Fibroblast of lung (primary cell): Measurements from ENCODE around the gene ADCY4. TPM values are rescaled to one million over a fixed set of nuclear protein-coding genes. Genes with fewer than 3 reads are reported as not detected.

Experiments used
- DNase-seq, 2 donors: peaks; one replicate each; pipeline versions ENCODE4 v3.0.0 to v3.0.0-alpha.2; 2010; ENCODE audit warnings: low read depth in 2 of 2
- H2AFZ ChIP-seq: 2 replicates; pipeline ENCODE4 v1.5.1; 2012; ENCODE audit warnings: low read length, control low read depth, inconsistent platforms
- H3K27ac ChIP-seq: 2 replicates; pipeline ENCODE4 v1.5.1; 2011; ENCODE audit warnings: low read length, control low read depth; ENCODE audit not compliant: insufficient read depth
- H3K27me3 ChIP-seq: 2 replicates; pipeline ENCODE4 v1.5.1; 2011; ENCODE audit warnings: mild to moderate bottlenecking, low read length; ENCODE audit not compliant: control insufficient read depth, insufficient read depth
- H3K36me3 ChIP-seq: 2 replicates; pipeline ENCODE4 v1.5.1; 2011; ENCODE audit warnings: low read length; ENCODE audit not compliant: control insufficient read depth, insufficient read depth
- H3K4me1 ChIP-seq: 2 replicates; pipeline ENCODE4 v1.5.1; 2011; ENCODE audit warnings: low read length; ENCODE audit not compliant: control insufficient read depth, insufficient read depth; ENCODE audit errors: extremely low read depth
- H3K4me2 ChIP-seq: 2 replicates; pipeline ENCODE4 v1.5.1; 2011; ENCODE audit warnings: low read length, control low read depth; ENCODE audit not compliant: insufficient read depth; ENCODE audit errors: extremely low read depth
- H3K4me3 ChIP-seq, 4 experiments: fragments of 200-600 bp in 1 of 4; sonication (generic) in 1 of 4; replicated peaks in 1 of 4; 2 replicates each; pipeline ENCODE4 v1.5.1; 2011 to 2016; ENCODE audit warnings: low read length in 4 of 4, low read depth in 3 of 4, mild to moderate bottlenecking in 3 of 4, control low read depth in 2 of 4, inconsistent platforms in 1 of 4, mixed read lengths in 1 of 4; ENCODE audit not compliant: insufficient read depth in 1 of 4; ENCODE audit errors: control extremely low read depth in 1 of 4
- H3K79me2 ChIP-seq: 2 replicates; pipeline ENCODE4 v1.5.1; 2012; ENCODE audit warnings: mild to moderate bottlenecking, low read length, inconsistent platforms; ENCODE audit not compliant: control insufficient read depth, insufficient read depth
- H3K9ac ChIP-seq: 2 replicates; pipeline ENCODE4 v1.5.1; 2011; ENCODE audit warnings: mild to moderate bottlenecking, low read length, control low read depth; ENCODE audit not compliant: insufficient read depth
- H3K9me3 ChIP-seq: 2 replicates; pipeline ENCODE4 v1.5.1; 2012; ENCODE audit warnings: low read depth, low read length; ENCODE audit not compliant: control insufficient read depth, insufficient read depth
- H4K20me1 ChIP-seq: 2 replicates; pipeline ENCODE4 v1.5.1; 2011; ENCODE audit warnings: low read length; ENCODE audit not compliant: control insufficient read depth, insufficient read depth; ENCODE audit errors: extremely low read depth
- EZH2 ChIP-seq: IDR thresholded peaks from 2 replicates; pipeline ENCODE4 v1.5.1; 2012; ENCODE audit warnings: low read length, control low read depth, mild to moderate bottlenecking; ENCODE audit errors: missing control alignments
- polyA plus RNA-seq, 2 donors: library from polyadenylated mRNA; depleted of rRNA in 1 of 2; stranded (reverse) in 1 of 2; unstranded in 1 of 2; fragments of >200 nt; gene quantifications; 2 replicates each; pipeline ENCODE4 v1.2.1, GENCODE V29; 2011 to 2012; ENCODE audit warnings: missing spikeins in 1 of 2
- total RNA-seq: library from RNA; depleted of rRNA; stranded (reverse); fragments of >200 nt; gene quantifications from 2 replicates; pipeline ENCODE4 v1.2.1, GENCODE V29; 2014
- TF ChIP-seq, protein P1 (sequence below), 2 donors: IDR thresholded peaks in 1 of 2; conservative IDR thresholded peaks in 1 of 2; 1 replicate in 1 of 2; 2 replicates in 1 of 2; pipeline ENCODE4 v1.5.1; 2011 to 2012; ENCODE audit warnings: low read length in 2 of 2, control low read depth in 1 of 2, inconsistent platforms in 1 of 2, low read depth in 1 of 2, mild to moderate bottlenecking in 1 of 2

ADCY4 gene
- total and polyA plus RNA-seq, 2 donors (not counting 1 experiment from before 2014, with no cell fraction given): 1.4 to 7.4 TPM

GRCh38 chr14:24290746-24291145, 44.1 kb downstream of the ADCY4 start:
- TF ChIP-seq, protein P1, sequence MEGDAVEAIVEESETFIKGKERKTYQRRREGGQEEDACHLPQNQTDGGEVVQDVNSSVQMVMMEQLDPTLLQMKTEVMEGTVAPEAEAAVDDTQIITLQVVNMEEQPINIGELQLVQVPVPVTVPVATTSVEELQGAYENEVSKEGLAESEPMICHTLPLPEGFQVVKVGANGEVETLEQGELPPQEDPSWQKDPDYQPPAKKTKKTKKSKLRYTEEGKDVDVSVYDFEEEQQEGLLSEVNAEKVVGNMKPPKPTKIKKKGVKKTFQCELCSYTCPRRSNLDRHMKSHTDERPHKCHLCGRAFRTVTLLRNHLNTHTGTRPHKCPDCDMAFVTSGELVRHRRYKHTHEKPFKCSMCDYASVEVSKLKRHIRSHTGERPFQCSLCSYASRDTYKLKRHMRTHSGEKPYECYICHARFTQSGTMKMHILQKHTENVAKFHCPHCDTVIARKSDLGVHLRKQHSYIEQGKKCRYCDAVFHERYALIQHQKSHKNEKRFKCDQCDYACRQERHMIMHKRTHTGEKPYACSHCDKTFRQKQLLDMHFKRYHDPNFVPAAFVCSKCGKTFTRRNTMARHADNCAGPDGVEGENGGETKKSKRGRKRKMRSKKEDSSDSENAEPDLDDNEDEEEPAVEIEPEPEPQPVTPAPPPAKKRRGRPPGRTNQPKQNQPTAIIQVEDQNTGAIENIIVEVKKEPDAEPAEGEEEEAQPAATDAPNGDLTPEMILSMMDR (conservative IDR thresholded peaks at IDR 0.05 in 1 of 2, IDR thresholded peaks at IDR 0.05 in 1 of 2; ENCODE audit: low read depth in 1 of 2, low read length in 2 of 2): no peak
- no peak for TF ChIP-seq EZH2
- Histone ChIP-seq H3K9ac (no peak overlapping the region), H3K27me3 (no peaks in the 10 kb centered on the region), H3K9me3 (no peaks in the 10 kb centered on the region), H3K27ac (no peak overlapping the region), H3K36me3 (peaks cover 14% of the 10 kb centered on the region), H3K4me2 (no peak overlapping the region), H4K20me1 (no peaks in the 10 kb centered on the region), H2AFZ (no peak overlapping the region), H3K79me2 (no peaks in the 10 kb centered on the region), H3K4me1 (no peaks in the 10 kb centered on the region), H3K4me3 (no peak overlapping the region)
- no peak for DNase-seq

- H3K79me2 ChIP-seq: no peaks in the 10 kb centered on the region
- no peaks in the 10 kb centered on the region for H4K20me1 ChIP-seq
- no peak for DNase-seq
- no peaks in the 10 kb centered on the region for H3K4me1 ChIP-seq
- H3K27ac ChIP-seq: no peak overlapping the region
- H2AFZ ChIP-seq: no peak overlapping the region
- H3K9me3 ChIP-seq: no peaks in the 10 kb centered on the region
- no peak overlapping the region for H3K4me2 ChIP-seq
- H3K36me3 ChIP-seq: peaks cover 10% of the 10 kb centered on the region
- H3K27me3 ChIP-seq: no peaks in the 10 kb centered on the region
- no peak overlapping the region for H3K9ac ChIP-seq
- TF ChIP-seq, protein P1 (conservative IDR thresholded peaks at IDR 0.05 in 1 of 2, IDR thresholded peaks at IDR 0.05 in 1 of 2; ENCODE audit: low read depth in 1 of 2, low read length in 2 of 2): no peak
- no peak for TF ChIP-seq EZH2
- no peak overlapping the region for H3K4me3 ChIP-seq
These were observed 45.1 kb downstream of the ADCY4 start for GRCh38 chr14:24289649-24290280.

DNA sequence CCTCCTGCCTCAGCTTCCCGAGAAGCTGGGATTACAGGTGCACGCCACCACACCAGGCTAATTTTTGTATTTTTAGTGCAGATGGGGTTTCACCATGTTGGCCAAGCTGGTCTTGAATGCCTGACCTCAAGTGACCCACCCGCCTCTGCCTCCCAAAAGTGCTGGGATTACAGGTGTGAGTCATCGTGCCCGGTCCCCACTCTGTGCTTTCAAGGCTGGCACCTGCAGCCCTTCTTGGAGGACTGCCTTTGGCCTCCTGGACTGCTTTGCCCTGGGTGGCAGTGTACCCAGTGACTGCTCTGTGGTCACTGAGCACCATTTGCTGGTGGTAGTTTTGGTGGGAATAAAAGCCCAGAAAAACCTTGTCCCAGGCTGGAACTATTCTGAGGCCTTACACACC, 47.9 kb downstream of the ADCY4 start:
- Histone ChIP-seq H3K27ac (no peak overlapping the region), H3K4me1 (no peaks in the 10 kb centered on the region), H2AFZ (no peak overlapping the region), H3K9me3 (no peaks in the 10 kb centered on the region), H3K27me3 (no peaks in the 10 kb centered on the region), H3K4me3 (no peak overlapping the region), H4K20me1 (no peaks in the 10 kb centered on the region), H3K79me2 (no peaks in the 10 kb centered on the region), H3K4me2 (no peak overlapping the region), H3K9ac (no peak overlapping the region), H3K36me3 (peaks cover 6% of the 10 kb centered on the region)
- no peak for DNase-seq
- TF ChIP-seq, protein P1 (conservative IDR thresholded peaks at IDR 0.05 in 1 of 2, IDR thresholded peaks at IDR 0.05 in 1 of 2; ENCODE audit: low read depth in 1 of 2, low read length in 2 of 2): no peak
- TF ChIP-seq EZH2: no peak
